GM23338 (cell line): Measurements from ENCODE around the gene TREML4. TPM values are rescaled to one million over a fixed set of nuclear protein-coding genes. Genes with fewer than 3 reads are reported as not detected.

Experiments
- ATAC-seq: fragments of 200-7000 bp; cut with Tn5 transposase; 3 replicates; pipeline ENCODE4 v1.9.1; 2020
- DNase-seq: peaks from one replicate; pipeline ENCODE4 v3.0.0-alpha.2; 2015; ENCODE audit warnings: low spot score
- H2AFZ ChIP-seq: fragments of 200-600 bp; sonication (generic); 2 replicates; pipeline ENCODE4 v1.8.0; 2016; ENCODE audit warnings: antibody characterized with exemption, mild to moderate bottlenecking, moderate library complexity
- H3F3A ChIP-seq: fragments of 200-600 bp; sonication (generic); replicated peaks from 2 replicates; pipeline ENCODE4 v1.8.0; 2017; ENCODE audit warnings: antibody characterized with exemption, mixed run types, low read depth
- H3K27ac ChIP-seq: fragments of 200-600 bp; sonication (generic); 2 replicates; pipeline ENCODE4 v1.6.1; 2016; ENCODE audit warnings: low read depth
- H3K27me3 ChIP-seq: fragments of 200-600 bp; sonication (generic); 2 replicates; pipeline ENCODE4 v1.8.0; 2016; ENCODE audit warnings: mild to moderate bottlenecking, mixed run types, moderate library complexity; ENCODE audit not compliant: insufficient read depth
- H3K36me3 ChIP-seq: fragments of 200-600 bp; sonication (generic); 2 replicates; pipeline ENCODE4 v1.8.0; 2016; ENCODE audit warnings: mild to moderate bottlenecking; ENCODE audit not compliant: insufficient read depth
- H3K4me1 ChIP-seq: fragments of 200-600 bp; sonication (generic); 2 replicates; pipeline ENCODE4 v1.8.0; 2016; ENCODE audit warnings: mild to moderate bottlenecking, moderate library complexity; ENCODE audit not compliant: insufficient read depth
- H3K4me2 ChIP-seq: fragments of 200-600 bp; sonication (generic); 2 replicates; pipeline ENCODE4 v1.7.1; 2017; ENCODE audit warnings: mixed run types
- H3K4me3 ChIP-seq: fragments of 200-600 bp; sonication (generic); 2 replicates; pipeline ENCODE4 v1.6.1; 2016; ENCODE audit warnings: mixed run types
- H3K79me2 ChIP-seq: fragments of 200-600 bp; sonication (generic); replicated peaks from 2 replicates; pipeline ENCODE4 v1.8.0; 2017; ENCODE audit warnings: mild to moderate bottlenecking; ENCODE audit not compliant: insufficient read depth
- H3K9me2 ChIP-seq: fragments of 200-600 bp; sonication (generic); 2 replicates; pipeline ENCODE4 v1.8.0; 2017; ENCODE audit not compliant: insufficient read depth
- H4K20me1 ChIP-seq: fragments of 200-600 bp; sonication (generic); replicated peaks from 2 replicates; pipeline ENCODE4 v1.8.0; 2017; ENCODE audit warnings: mild to moderate bottlenecking; ENCODE audit not compliant: insufficient read depth
- H3K27ac Mint-ChIP-seq: 2 replicates; pipeline ENCODE4 v1.8.0; 2020; ENCODE audit warnings: inconsistent platforms, mild to moderate bottlenecking, moderate library complexity, mixed read lengths
- H3K27me3 Mint-ChIP-seq: 3 replicates; pipeline ENCODE4 v1.8.0; 2022; ENCODE audit warnings: low read depth, mild to moderate bottlenecking, moderate library complexity, mixed read lengths, inconsistent platforms; ENCODE audit not compliant: insufficient read depth, poor library complexity
- H3K36me3 Mint-ChIP-seq: 3 replicates; pipeline ENCODE4 v1.8.0; 2021; ENCODE audit warnings: low read depth, mild to moderate bottlenecking, inconsistent platforms, moderate library complexity, mixed read lengths
- H3K4me1 Mint-ChIP-seq: 3 replicates; pipeline ENCODE4 v1.8.0; 2020; ENCODE audit warnings: mild to moderate bottlenecking, inconsistent platforms, mixed read lengths
- H3K4me3 Mint-ChIP-seq: 3 replicates; pipeline ENCODE4 v1.8.0; 2021; ENCODE audit warnings: moderate library complexity, mild to moderate bottlenecking, inconsistent platforms, mixed read lengths
- H3K9me3 Mint-ChIP-seq: 3 replicates; pipeline ENCODE4 v1.8.0; 2020; ENCODE audit warnings: moderate library complexity, mild to moderate bottlenecking, inconsistent platforms, mixed read lengths
- CREB1 ChIP-seq: fragments of 250-450 bp; sonication (Bioruptor Pico); IDR thresholded peaks from 2 replicates; pipeline ENCODE4 v1.5.0; 2020; ENCODE audit warnings: low read depth, mild to moderate bottlenecking, moderate library complexity
- CTCF ChIP-seq, 2 experiments: fragments of 200-600 bp in 1 of 2; sonication (generic) in 1 of 2; conservative IDR thresholded peaks; 2 replicates each; pipeline versions ENCODE4 v1.5.1 to v1.6.1; 2016 to 2017; ENCODE audit warnings: antibody characterized with exemption in 2 of 2, low read depth in 2 of 2, mild to moderate bottlenecking in 2 of 2, moderate library complexity in 1 of 2
- ETS1 ChIP-seq: IDR thresholded peaks from 2 replicates; pipeline ENCODE4 v1.6.1; 2016; ENCODE audit warnings: antibody characterized with exemption
- EZH2 ChIP-seq: fragments of 200-600 bp; sonication (generic); IDR thresholded peaks from one replicate; pipeline ENCODE4 v1.8.0; 2017; ENCODE audit warnings: antibody characterized with exemption, mild to moderate bottlenecking, low read depth; ENCODE audit not compliant: unreplicated experiment
- EZH2phosphoT487 ChIP-seq: fragments of 200-600 bp; sonication (generic); IDR thresholded peaks from one replicate; pipeline ENCODE4 v1.8.1; 2018; ENCODE audit warnings: antibody characterized with exemption; ENCODE audit not compliant: unreplicated experiment
- JUNB ChIP-seq: IDR thresholded peaks from one replicate; pipeline ENCODE4 v1.6.1; 2016; ENCODE audit warnings: antibody characterized with exemption; ENCODE audit not compliant: unreplicated experiment
- NANOG ChIP-seq: IDR thresholded peaks from 2 replicates; pipeline ENCODE4 v1.6.1; 2016; ENCODE audit warnings: antibody characterized with exemption, borderline replicate concordance
- POLR2AphosphoS5 ChIP-seq: IDR thresholded peaks from 2 replicates; pipeline ENCODE4 v1.6.1; 2016; ENCODE audit warnings: antibody characterized with exemption, low read depth
- REST ChIP-seq: IDR thresholded peaks from one replicate; pipeline ENCODE4 v1.6.1; 2018; ENCODE audit warnings: antibody characterized with exemption; ENCODE audit not compliant: unreplicated experiment
- STAT1 ChIP-seq: IDR thresholded peaks from one replicate; pipeline ENCODE4 v1.6.1; 2016; ENCODE audit warnings: antibody characterized with exemption; ENCODE audit not compliant: unreplicated experiment
- ZNF114 ChIP-seq: fragments of 250-450 bp; sonication (Bioruptor Pico); IDR thresholded peaks from 2 replicates; pipeline ENCODE4 v1.5.0; 2020; ENCODE audit warnings: mild to moderate bottlenecking, moderate library complexity
- ZNF331 ChIP-seq: fragments of 250-450 bp; sonication (Bioruptor Pico); IDR thresholded peaks from 2 replicates; pipeline ENCODE4 v1.5.0; 2020; ENCODE audit warnings: low read depth, mild to moderate bottlenecking, moderate library complexity
- ZNF462 ChIP-seq: fragments of 250-450 bp; sonication (Bioruptor Pico); IDR thresholded peaks from 2 replicates; pipeline ENCODE4 v1.5.0; 2020; ENCODE audit warnings: mild to moderate bottlenecking, moderate library complexity
- polyA plus RNA-seq: library from polyadenylated mRNA; unstranded; fragments of >200 nt; fragmentation: Nextera tagmentation; extraction: Ambion mirVana; gene quantifications from 2 replicates; pipeline ENCODE4 v1.2.1, GENCODE V29; 2016
- total RNA-seq: library from RNA; depleted of rRNA; stranded (reverse); fragments of >200 nt; shearing (Covaris generic); gene quantifications from 2 replicates; pipeline ENCODE4 v1.2.3, GENCODE V29; 2014

TREML4 gene
- total and polyA plus RNA-seq, 2 experiments from 2014 or later, result not detected

GRCh38 chr6:41273714-41274113 lies 45.6 kb downstream of the TREML4 start:
- TF ChIP-seq EZH2 (no peak), STAT1 (no peak), ZNF462 (CRISPR knock-in tag) (no peak), ZNF331 (CRISPR knock-in tag) (no peak), EZH2phosphoT487 (no peak), ZNF114 (CRISPR knock-in tag) (no peak), ETS1 (no peak), NANOG (no peak), REST (no peak), POLR2AphosphoS5 (no peak), CREB1 (CRISPR knock-in tag) (no peak), CTCF (conservative IDR thresholded peaks at IDR 0.05; ENCODE audit: low read depth in 2 of 2) (no peak), JUNB (no peak)
- peak; percentile 71 for ATAC-seq
- Histone ChIP-seq H3K27me3 (no peaks in the 10 kb centered on the region), H4K20me1 (no peaks in the 10 kb centered on the region), H2AFZ (no peak overlapping the region), H3K27ac (no peak overlapping the region), H3K36me3 (no peaks in the 10 kb centered on the region), H3K4me1 (no peaks in the 10 kb centered on the region), H3K4me2 (no peak overlapping the region), H3K9me2 (peaks cover 9% of the 10 kb centered on the region; the same call in 1 of the 2 replicates), H3K79me2 (no peaks in the 10 kb centered on the region), H3K4me3 (no peak overlapping the region), H3F3A (no peaks in the 10 kb centered on the region)
- H3K9me3 Mint-ChIP-seq, result peaks cover 7% of the 10 kb centered on the region; the same call in 2 of the 3 replicates
- H3K4me1 Mint-ChIP-seq, result 0 out of 3 replicates have a peak, but pooled peaks cover 2% of the 10 kb centered on the region
- H3K27me3 Mint-ChIP-seq, result peaks cover 5% of the 10 kb centered on the region
- peak; percentile 17 for DNase-seq
- H3K36me3 Mint-ChIP-seq, result no peaks in the 10 kb centered on the region; the same call in 2 of the 3 replicates
- no peak overlapping the region for H3K4me3 Mint-ChIP-seq
- no peak overlapping the region for H3K27ac Mint-ChIP-seq
